H1 (cell line): ENCODE results near the gene PKM.

Source experiments
- BCL11A ChIP-seq, 2 experiments: IDR thresholded peaks; one replicate each; pipeline ENCODE4 v1.6.1; 2011; ENCODE audit warnings: low read depth in 2 of 2, low read length in 2 of 2, mild to moderate bottlenecking in 2 of 2
- EZH2 ChIP-seq: fragments of 200-600 bp; sonication (generic); IDR thresholded peaks from 2 replicates; pipeline ENCODE4 v1.7.1; 2012; ENCODE audit warnings: low read depth, mild to moderate bottlenecking, moderate library complexity, low read length, inconsistent platforms; ENCODE audit not compliant: severe bottlenecking
- GABPA ChIP-seq: IDR thresholded peaks from 2 replicates; pipeline ENCODE4 v1.6.1; 2011; ENCODE audit warnings: mild to moderate bottlenecking, low read length, moderate library complexity, borderline replicate concordance; ENCODE audit not compliant: insufficient read depth
- POLR2A ChIP-seq, 2 experiments: IDR thresholded peaks; 1 replicate in 1 of 2; 2 replicates in 1 of 2; pipeline ENCODE4 v1.6.1; 2011; ENCODE audit warnings: low read depth in 2 of 2, low read length in 2 of 2, mild to moderate bottlenecking in 2 of 2; ENCODE audit errors: control extremely low read depth in 1 of 2
- POLR2AphosphoS5 ChIP-seq: IDR thresholded peaks from 2 replicates; pipeline ENCODE4 v1.6.1; 2011; ENCODE audit warnings: low read depth, low read length
- RAD21 ChIP-seq, 2 experiments: IDR thresholded peaks in 1 of 2; conservative IDR thresholded peaks in 1 of 2; 2 replicates each; pipeline ENCODE4 v1.6.1; 2011; ENCODE audit warnings: low read depth in 2 of 2, low read length in 2 of 2, improper control_type of control experiment in 1 of 2, inconsistent platforms in 1 of 2, mild to moderate bottlenecking in 1 of 2, moderate library complexity in 1 of 2
- RBBP5 ChIP-seq: IDR thresholded peaks from 2 replicates; pipeline ENCODE4 v1.7.1; 2012; ENCODE audit warnings: low read depth, mild to moderate bottlenecking, inconsistent platforms, low read length, moderate library complexity, borderline replicate concordance
- SP1 ChIP-seq: IDR thresholded peaks from 2 replicates; pipeline ENCODE4 v1.6.1; 2011; ENCODE audit warnings: low read depth, low read length
- TF ChIP-seq, protein P1 (sequence below), 3 experiments: IDR thresholded peaks; 1 replicate in 2 of 3; 2 replicates in 1 of 3; pipeline versions ENCODE4 v1.5.1 to v1.6.1; 2011; ENCODE audit warnings: low read length in 3 of 3, mild to moderate bottlenecking in 3 of 3, inconsistent platforms in 2 of 3, low read depth in 1 of 3, moderate library complexity in 1 of 3; ENCODE audit not compliant: insufficient read depth in 1 of 3; ENCODE audit errors: control extremely low read depth in 1 of 3
- TF ChIP-seq, protein P2 (sequence below): IDR thresholded peaks from 2 replicates; pipeline ENCODE4 v1.6.1; 2012; ENCODE audit warnings: inconsistent platforms

DNA sequence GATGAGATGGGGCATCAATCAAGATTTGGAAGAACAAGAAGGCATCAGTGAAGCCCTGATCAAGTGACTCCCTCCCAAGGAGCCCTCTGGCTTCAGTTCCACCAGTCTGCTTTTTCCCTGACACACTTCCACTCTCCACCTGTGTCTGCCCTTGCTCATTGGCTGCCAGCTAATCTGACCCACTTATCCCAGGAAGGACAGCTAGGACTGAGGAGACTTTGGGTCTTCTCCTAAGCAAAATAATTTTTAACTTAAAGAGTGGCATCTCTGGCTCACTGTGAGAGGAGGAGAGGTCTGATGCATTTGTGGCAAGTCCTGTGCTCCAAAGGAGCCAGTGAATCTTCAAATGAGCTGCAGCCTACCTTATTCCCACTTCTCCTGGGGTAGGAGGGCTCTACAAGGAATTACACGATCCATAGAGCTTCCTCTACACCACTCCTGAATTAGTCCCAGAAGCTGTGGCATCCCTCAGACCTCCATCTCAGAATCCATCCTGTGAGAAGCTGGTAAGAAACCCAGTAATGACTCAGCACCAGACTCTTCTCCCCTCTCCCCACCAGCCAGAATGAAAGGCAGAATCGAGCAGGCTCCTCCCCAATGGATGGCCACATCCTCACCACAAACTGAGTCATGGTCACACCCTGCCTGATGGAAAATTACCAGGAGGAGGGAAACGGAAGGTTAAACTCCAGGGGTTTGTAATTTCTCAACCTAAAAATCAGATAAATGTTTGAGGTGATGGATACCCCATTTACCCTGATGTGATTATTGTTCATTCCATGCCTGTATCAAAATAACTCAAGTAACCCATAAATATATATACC lies 6.3 kb upstream of the PKM start:
- TF ChIP-seq RAD21 (IDR thresholded peaks at IDR 0.05 in 1 of 2, conservative IDR thresholded peaks at IDR 0.05 in 1 of 2; ENCODE audit: low read depth in 2 of 2, low read length in 2 of 2) (no peak), SP1 (no peak), BCL11A (IDR thresholded peaks at IDR 0.05; ENCODE audit: low read depth in 2 of 2, low read length in 2 of 2) (no peak), POLR2AphosphoS5 (no peak), EZH2 (no peak), RBBP5 (no peak), GABPA (no peak), POLR2A (IDR thresholded peaks at IDR 0.05; ENCODE audit: control extremely low read depth in 1 of 2, low read depth in 2 of 2, low read length in 2 of 2) (no peak)
- TF ChIP-seq, protein P1, sequence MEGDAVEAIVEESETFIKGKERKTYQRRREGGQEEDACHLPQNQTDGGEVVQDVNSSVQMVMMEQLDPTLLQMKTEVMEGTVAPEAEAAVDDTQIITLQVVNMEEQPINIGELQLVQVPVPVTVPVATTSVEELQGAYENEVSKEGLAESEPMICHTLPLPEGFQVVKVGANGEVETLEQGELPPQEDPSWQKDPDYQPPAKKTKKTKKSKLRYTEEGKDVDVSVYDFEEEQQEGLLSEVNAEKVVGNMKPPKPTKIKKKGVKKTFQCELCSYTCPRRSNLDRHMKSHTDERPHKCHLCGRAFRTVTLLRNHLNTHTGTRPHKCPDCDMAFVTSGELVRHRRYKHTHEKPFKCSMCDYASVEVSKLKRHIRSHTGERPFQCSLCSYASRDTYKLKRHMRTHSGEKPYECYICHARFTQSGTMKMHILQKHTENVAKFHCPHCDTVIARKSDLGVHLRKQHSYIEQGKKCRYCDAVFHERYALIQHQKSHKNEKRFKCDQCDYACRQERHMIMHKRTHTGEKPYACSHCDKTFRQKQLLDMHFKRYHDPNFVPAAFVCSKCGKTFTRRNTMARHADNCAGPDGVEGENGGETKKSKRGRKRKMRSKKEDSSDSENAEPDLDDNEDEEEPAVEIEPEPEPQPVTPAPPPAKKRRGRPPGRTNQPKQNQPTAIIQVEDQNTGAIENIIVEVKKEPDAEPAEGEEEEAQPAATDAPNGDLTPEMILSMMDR (IDR thresholded peaks at IDR 0.05; ENCODE audit: control extremely low read depth in 1 of 3, insufficient read depth in 1 of 3, low read depth in 1 of 3, low read length in 3 of 3) = no peak
- TF ChIP-seq, protein P2, sequence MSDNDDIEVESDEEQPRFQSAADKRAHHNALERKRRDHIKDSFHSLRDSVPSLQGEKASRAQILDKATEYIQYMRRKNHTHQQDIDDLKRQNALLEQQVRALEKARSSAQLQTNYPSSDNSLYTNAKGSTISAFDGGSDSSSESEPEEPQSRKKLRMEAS = no peak
